HG02884 (cell line): ENCODE results near the gene MAP4.
"Not testable (repeated sequence)": the region's sequence is repeated elsewhere in the genome, so short reads cannot be mapped to it uniquely, and the experiment has no call there.

ENCODE experiments used
- ATAC-seq: cut with Tn5 transposase; IDR thresholded peaks from one replicate; pipeline ENCODE4 v1.9.1; 2021; ENCODE audit warnings: mild to moderate bottlenecking, moderate library complexity; ENCODE audit not compliant: unreplicated experiment

MAP4 gene

DNA sequence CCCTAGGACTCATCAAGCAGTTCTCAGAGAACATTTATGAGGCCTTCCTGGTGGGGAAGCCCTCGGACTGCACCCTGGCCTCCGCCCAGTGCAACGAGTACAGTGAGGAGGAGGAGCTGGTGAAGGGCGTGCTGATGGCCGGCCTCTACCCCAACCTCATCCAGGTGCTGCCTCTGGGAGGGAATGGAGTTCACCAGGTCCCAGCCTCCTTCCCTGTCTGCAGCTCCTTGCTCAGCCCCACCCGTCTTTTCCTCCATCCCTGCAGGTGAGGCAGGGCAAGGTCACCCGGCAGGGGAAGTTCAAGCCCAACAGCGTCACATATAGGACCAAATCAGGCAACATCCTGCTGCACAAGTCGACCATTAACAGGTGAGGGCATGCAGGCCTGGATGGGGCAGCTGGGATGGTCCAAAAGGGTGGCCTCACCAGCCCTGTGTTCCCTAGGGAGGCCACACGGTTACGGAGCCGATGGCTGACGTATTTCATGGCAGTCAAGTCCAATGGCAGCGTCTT lies 167.0 kb downstream of the MAP4 start:
- ATAC-seq: no peak

- ATAC-seq: no peak
Observed at GRCh38 chr3:47848599-47849117, 167.6 kb downstream of the MAP4 start.

DNA sequence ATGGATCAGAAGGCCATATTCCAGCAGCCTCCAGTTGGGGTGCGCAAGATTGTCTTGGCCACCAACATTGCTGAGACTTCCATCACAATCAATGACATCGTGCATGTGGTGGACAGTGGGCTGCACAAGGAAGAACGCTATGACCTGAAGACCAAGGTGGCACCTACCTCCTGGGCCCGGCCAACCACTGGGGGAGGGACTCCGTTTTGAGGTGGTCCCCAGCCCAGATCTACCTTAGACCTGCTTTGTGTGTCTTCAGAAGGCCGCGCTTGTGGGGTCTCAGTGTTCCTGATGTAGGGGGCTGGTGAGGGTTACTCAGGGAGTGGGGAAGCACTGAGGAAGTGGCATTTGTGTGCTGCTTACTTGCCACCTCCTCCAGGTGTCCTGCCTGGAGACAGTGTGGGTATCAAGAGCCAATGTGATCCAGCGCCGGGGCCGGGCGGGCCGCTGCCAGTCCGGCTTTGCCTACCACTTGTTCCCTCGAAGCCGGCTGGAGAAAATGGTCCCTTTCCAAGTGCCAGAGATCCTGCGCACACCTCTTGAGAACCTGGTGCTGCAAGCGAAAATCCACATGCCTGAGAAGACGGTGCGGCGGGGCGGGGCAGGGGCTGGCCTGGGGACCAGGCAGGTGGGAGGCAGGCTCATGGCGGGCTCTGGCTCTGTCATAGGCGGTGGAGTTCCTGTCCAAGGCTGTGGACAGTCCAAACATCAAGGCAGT lies 168.3 kb downstream of the MAP4 start:
- no peak for ATAC-seq

DNA sequence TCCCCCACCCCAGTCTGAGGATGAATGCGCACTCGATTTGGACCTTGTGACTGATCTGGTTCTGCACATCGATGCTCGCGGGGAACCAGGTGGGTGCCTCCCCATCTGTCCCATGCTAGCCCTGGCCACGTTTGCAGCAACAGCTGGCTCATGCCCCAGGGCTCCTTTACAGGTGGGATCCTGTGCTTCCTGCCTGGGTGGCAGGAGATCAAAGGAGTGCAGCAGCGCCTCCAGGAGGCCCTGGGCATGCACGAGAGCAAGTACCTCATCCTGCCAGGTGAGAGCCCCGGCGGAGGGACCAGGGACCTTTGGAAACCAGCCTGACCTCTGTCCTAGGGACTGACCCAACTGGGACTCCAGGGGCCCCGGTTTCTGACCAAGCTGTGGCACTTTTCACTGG lies 169.0 kb downstream of the MAP4 start:
- ATAC-seq: no peak

GRCh38 chr3:47846880-47847248 lies 169.4 kb downstream of the MAP4 start:
- no peak for ATAC-seq

- ATAC-seq: no peak
Observed at GRCh38 chr3:47846186-47846879, 169.9 kb downstream of the MAP4 start.

- no peak for ATAC-seq
Observed at GRCh38 chr3:47841786-47842349, 174.3 kb downstream of the MAP4 start.

- no peak for ATAC-seq
Observed at GRCh38 chr3:47838503-47838902, 177.7 kb downstream of the MAP4 start.

GRCh38 chr3:47836986-47837385 lies 179.2 kb downstream of the MAP4 start:
- ATAC-seq: no peak

DNA sequence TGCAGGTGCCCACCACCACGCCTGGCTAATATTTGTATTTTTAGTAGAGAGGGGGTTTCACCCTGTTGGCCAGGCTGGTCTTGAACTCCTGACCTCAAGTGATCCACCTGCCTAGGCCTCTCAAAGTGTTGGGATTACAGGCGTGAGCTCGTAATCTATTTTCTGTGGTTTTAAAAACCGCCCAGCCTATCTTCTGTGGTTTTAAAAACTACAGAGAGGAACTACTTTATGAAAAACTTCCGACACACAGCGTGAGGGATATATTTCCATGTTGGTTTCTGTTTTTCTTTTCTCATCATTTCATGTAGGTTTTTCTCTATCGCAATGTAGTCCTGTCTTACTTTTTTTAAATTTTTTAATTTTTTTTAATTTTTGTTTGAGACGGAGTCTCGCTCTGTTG lies 186.7 kb downstream of the MAP4 start:
- ATAC-seq: not testable (repeated sequence)

DNA sequence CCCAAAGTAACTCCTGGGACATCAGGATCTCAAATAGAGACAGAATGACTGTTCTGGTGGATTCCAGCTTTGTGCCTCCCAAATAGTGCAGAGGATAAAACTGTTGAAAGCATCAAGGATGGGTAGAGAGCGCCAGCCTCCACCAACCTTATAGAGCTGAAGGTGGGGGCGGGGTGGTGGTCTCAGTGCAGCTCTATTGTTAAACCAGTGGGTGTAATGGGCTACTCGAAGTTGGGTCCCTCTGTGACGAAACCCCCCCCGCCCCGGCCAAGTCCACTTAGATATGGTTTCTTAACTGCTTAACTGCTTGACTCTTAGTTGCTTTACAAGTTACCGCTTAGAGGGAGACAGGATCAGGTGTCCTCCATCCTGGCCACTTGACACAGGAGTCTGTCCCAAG lies 190.6 kb downstream of the MAP4 start:
- no peak for ATAC-seq

- peak; percentile 85 for ATAC-seq
Observed at GRCh38 chr3:47824541-47825473, 191.4 kb downstream of the MAP4 start.

DNA sequence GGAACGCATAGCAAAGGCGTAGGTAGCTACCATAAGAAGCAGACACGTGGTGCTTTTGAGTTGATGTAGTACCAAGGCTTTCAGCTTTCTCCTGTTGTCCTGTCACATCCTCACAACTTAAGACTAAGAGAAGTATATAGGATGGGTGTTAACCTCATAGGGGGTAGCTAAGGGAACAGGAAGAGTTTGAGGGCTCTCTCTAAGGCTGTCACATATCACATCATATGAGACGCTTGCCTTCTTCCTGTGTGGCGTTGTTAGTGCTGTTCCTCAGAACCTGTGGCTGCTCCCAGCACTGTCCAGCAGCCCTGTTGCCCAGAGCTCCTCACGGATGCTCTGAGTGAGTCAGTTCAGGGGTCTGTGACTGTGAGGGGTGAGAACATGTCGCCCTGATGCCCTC lies 198.6 kb downstream of the MAP4 start:
- ATAC-seq: no peak

DNA sequence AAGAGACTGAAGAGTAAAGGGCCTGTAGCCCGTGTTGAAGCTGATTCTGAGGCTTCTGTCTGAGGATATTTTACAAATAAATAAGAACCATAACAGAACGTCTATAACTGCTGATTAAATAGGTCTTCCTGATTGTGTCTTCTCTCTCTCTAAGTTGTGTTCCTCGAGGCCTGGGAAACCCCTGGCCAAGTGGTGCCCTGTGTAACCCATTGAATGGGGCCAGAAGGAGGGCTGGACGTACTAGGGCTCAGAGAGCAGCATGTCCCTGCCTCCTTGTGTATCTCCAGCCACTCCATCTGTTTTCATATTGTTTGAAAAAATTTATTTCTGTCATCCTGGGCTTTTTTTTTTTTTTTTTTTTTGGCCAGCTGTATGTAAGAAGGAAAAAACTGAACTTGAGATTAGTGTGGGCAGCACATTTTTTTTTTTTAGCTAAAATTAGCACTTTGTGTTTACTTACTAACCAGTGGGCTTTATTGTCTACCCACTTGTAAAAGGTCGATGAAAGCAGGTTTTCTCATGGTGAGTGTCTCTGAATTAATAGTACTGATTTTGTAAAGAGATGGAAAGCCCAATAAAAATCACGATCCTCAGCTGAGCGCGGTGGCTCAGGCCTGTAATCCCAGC lies 202.6 kb downstream of the MAP4 start:
- no peak for ATAC-seq

- no peak for ATAC-seq
Observed at GRCh38 chr3:47804577-47804976, 211.6 kb downstream of the MAP4 start.

DNA sequence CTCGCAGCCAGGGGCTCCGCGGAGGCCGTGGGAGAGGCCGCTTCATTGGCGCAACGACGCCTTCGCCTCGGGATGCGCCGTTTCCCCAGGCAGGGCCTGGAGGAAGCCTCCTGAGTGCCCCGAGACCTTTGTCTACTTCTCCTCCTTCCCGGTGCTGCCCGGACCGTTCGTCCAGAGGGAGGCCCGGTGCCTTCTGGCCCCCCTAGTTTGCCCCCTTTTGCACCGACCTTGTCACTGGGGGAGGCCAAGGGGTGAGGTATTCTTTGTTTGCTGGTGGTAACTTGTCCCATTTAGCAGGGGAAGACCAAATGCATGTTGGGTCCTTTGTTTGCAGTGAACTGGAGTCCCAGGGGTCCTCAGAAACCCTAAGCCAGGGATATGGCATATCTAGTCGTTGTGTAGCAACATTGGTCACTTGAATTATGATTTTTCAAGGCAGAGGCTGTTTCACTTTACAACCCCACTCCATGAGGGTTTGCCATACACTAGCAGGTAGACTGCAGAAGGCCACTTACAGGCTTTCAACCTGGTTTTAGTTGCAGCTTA lies 212.7 kb downstream of the MAP4 start:
- ATAC-seq: no peak

DNA sequence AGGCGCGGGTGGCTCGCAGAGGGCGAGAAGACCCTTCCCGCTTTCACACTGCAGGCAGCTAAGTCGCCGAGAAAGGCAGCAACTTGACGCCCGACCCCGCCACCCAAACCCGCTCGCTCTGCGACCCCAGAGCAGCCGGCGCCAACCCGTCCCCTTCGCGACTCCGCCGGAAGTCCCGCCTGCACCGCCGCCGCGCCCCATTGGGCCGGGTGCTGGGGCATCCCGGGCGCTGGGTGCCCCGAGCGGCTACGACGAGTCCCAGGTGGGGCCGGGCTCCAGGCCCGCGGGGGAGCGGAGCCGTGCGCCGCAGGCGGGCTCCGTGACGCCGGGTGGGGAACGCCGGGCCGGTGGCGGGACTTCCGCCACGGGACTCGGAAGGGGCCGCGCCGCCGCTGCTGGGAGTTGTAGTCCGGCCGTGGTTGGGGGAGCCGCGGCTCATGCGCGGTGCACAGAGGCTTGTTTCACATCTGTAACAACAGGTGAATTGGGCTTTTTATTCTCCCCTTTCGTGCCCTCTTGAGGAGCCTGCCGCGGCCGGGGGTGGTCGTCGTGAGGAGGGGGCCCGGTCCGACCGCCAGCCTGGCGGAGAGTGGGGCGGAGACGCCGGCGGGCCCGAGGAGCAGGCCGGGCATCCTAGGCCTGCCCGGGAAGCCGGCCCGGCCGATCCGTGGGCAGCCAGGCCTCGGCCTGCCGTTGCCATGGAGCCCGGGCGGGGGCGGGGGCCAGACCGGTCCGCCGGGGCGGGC lies 213.3 kb downstream of the MAP4 start, which contains the start of gene DHX30:
Gene DHX30, plus strand, starts transcription at position 405 of the 746 bp plus-strand sequence. CDS start 7,546 bp downstream, outside the sequence.
- peak; percentile 88 for ATAC-seq
